H1 (cell line): ENCODE data around the gene WDR33.

Experiments
- CREB1 ChIP-seq: IDR thresholded peaks from 2 replicates; pipeline ENCODE4 v1.6.1; 2012; ENCODE audit warnings: inconsistent platforms
- CTCF ChIP-seq, 3 experiments: IDR thresholded peaks; 1 replicate in 2 of 3; 2 replicates in 1 of 3; pipeline versions ENCODE4 v1.5.1 to v1.6.1; 2011; ENCODE audit warnings: low read length in 3 of 3, mild to moderate bottlenecking in 3 of 3, inconsistent platforms in 2 of 3, low read depth in 1 of 3, moderate library complexity in 1 of 3; ENCODE audit not compliant: insufficient read depth in 1 of 3; ENCODE audit errors: control extremely low read depth in 1 of 3
- EP300 ChIP-seq, 2 experiments: IDR thresholded peaks; 1 replicate in 1 of 2; 2 replicates in 1 of 2; pipeline ENCODE4 v1.6.1; 2011 to 2012; ENCODE audit warnings: low read depth in 2 of 2, low read length in 2 of 2, mild to moderate bottlenecking in 2 of 2, borderline replicate concordance in 1 of 2, inconsistent platforms in 1 of 2, moderate library complexity in 1 of 2
- EZH2 ChIP-seq: fragments of 200-600 bp; sonication (generic); IDR thresholded peaks from 2 replicates; pipeline ENCODE4 v1.7.1; 2012; ENCODE audit warnings: low read depth, mild to moderate bottlenecking, moderate library complexity, low read length, inconsistent platforms; ENCODE audit not compliant: severe bottlenecking
- POLR2A ChIP-seq, 2 experiments: IDR thresholded peaks; 1 replicate in 1 of 2; 2 replicates in 1 of 2; pipeline ENCODE4 v1.6.1; 2011; ENCODE audit warnings: low read depth in 2 of 2, low read length in 2 of 2, mild to moderate bottlenecking in 2 of 2; ENCODE audit errors: control extremely low read depth in 1 of 2
- RAD21 ChIP-seq, 2 experiments: IDR thresholded peaks in 1 of 2; conservative IDR thresholded peaks in 1 of 2; 2 replicates each; pipeline ENCODE4 v1.6.1; 2011; ENCODE audit warnings: low read depth in 2 of 2, low read length in 2 of 2, improper control_type of control experiment in 1 of 2, inconsistent platforms in 1 of 2, mild to moderate bottlenecking in 1 of 2, moderate library complexity in 1 of 2
- RFX5 ChIP-seq: IDR thresholded peaks from 2 replicates; pipeline ENCODE4 v1.6.1; 2011; ENCODE audit warnings: low read depth, low read length, improper control_type of control experiment, borderline replicate concordance
- RNF2 ChIP-seq: fragments of 200-900, 300-1000 bp; sonication (generic); IDR thresholded peaks from 2 replicates; pipeline ENCODE4 v1.7.1; 2016; ENCODE audit warnings: borderline replicate concordance, low read depth, mild to moderate bottlenecking, antibody characterized with exemption, low read length; ENCODE audit not compliant: poor library complexity, severe bottlenecking; ENCODE audit errors: missing control alignments
- SIN3A ChIP-seq, 2 experiments: IDR thresholded peaks in 1 of 2; conservative IDR thresholded peaks in 1 of 2; 2 replicates each; pipeline ENCODE4 v1.6.1; 2011 to 2012; ENCODE audit warnings: low read length in 2 of 2, improper control_type of control experiment in 1 of 2, low read depth in 1 of 2, mild to moderate bottlenecking in 1 of 2
- TCF12 ChIP-seq: IDR thresholded peaks from 2 replicates; pipeline ENCODE4 v1.6.1; 2011; ENCODE audit warnings: low read depth, mild to moderate bottlenecking, low read length
- USF2 ChIP-seq: IDR thresholded peaks from 2 replicates; pipeline ENCODE4 v1.6.1; 2011; ENCODE audit warnings: low read length, improper control_type of control experiment

- no peak for TF ChIP-seq EZH2
- no peak for TF ChIP-seq TCF12
- no peak for TF ChIP-seq POLR2A (IDR thresholded peaks at IDR 0.05; ENCODE audit: control extremely low read depth in 1 of 2, low read depth in 2 of 2, low read length in 2 of 2)
- TF ChIP-seq EP300 (IDR thresholded peaks at IDR 0.05; ENCODE audit: borderline replicate concordance in 1 of 2, low read depth in 2 of 2, low read length in 2 of 2) = no peak
- no peak for TF ChIP-seq CTCF (IDR thresholded peaks at IDR 0.05; ENCODE audit: control extremely low read depth in 1 of 3, insufficient read depth in 1 of 3, low read depth in 1 of 3, low read length in 3 of 3)
- no peak for TF ChIP-seq USF2
- TF ChIP-seq SIN3A (conservative IDR thresholded peaks at IDR 0.05 in 1 of 2, IDR thresholded peaks at IDR 0.05 in 1 of 2; ENCODE audit: low read depth in 1 of 2, low read length in 2 of 2) = no peak
- TF ChIP-seq RNF2 = no peak
- TF ChIP-seq RFX5 = no peak
- TF ChIP-seq RAD21 (IDR thresholded peaks at IDR 0.05 in 1 of 2, conservative IDR thresholded peaks at IDR 0.05 in 1 of 2; ENCODE audit: low read depth in 2 of 2, low read length in 2 of 2) = no peak
- no peak for TF ChIP-seq CREB1
Measured at GRCh38 chr2:127685410-127686080, 125.4 kb downstream of the WDR33 start.
